Stimulated activated CD8-positive, alpha-beta memory T cell treated with anti-CD3 and anti-CD28 coated beads, Interleukin-12 subunit alpha, Interleukin-12 subunit beta, amount 100 ng/mL, for 4 hours (primary cell): ENCODE data around the gene PRR18.

Source experiments
- DNase-seq: peaks from one replicate; pipeline ENCODE4 v3.0.0-alpha.2; 2020; ENCODE audit warnings: low read depth

The PRR18 gene

GRCh38 chr6:166305562-166306117 lies 2.6 kb downstream of the PRR18 start:
- DNase-seq: no peak

- no peak for DNase-seq
Observed at GRCh38 chr6:166304106-166304505, 4.1 kb downstream of the PRR18 start.

GRCh38 chr6:166301611-166302529 lies 6.3 kb downstream of the PRR18 start:
- DNase-seq: no peak

GRCh38 chr6:166300357-166300987 lies 7.7 kb downstream of the PRR18 start:
- no peak for DNase-seq

GRCh38 chr6:166297606-166298005 lies 10.6 kb downstream of the PRR18 start:
- no peak for DNase-seq

- DNase-seq: no peak
Observed at GRCh38 chr6:166296035-166296883, 11.9 kb downstream of the PRR18 start.

GRCh38 chr6:166293731-166294584 lies 14.2 kb downstream of the PRR18 start:
- DNase-seq: no peak

- DNase-seq: no peak
Observed at GRCh38 chr6:166289207-166290060, 18.8 kb downstream of the PRR18 start.

GRCh38 chr6:166286839-166287271 lies 21.3 kb downstream of the PRR18 start:
- DNase-seq: no peak

GRCh38 chr6:166285233-166285632 lies 23.0 kb downstream of the PRR18 start:
- no peak for DNase-seq

- DNase-seq: no peak
Observed at GRCh38 chr6:166284640-166285039, 23.6 kb downstream of the PRR18 start.

- DNase-seq: no peak
Observed at GRCh38 chr6:166282394-166283032, 25.7 kb downstream of the PRR18 start.

- no peak for DNase-seq
Observed at GRCh38 chr6:166281104-166281503, 27.1 kb downstream of the PRR18 start.

- DNase-seq: no peak
Observed at GRCh38 chr6:166279393-166279679, 28.9 kb downstream of the PRR18 start.

GRCh38 chr6:166278579-166279392 lies 29.4 kb downstream of the PRR18 start:
- no peak for DNase-seq

GRCh38 chr6:166277892-166278578 lies 30.2 kb downstream of the PRR18 start:
- no peak for DNase-seq

- DNase-seq: no peak
Observed at GRCh38 chr6:166277018-166277417, 31.2 kb downstream of the PRR18 start.

GRCh38 chr6:166275714-166276166 lies 32.5 kb downstream of the PRR18 start:
- peak; percentile 60 for DNase-seq
